Transverse colon (tissue), 4 donors: Measurements from ENCODE around the gene PROM1.

Source experiments
- EP300 ChIP-seq: sonication (generic); formaldehyde crosslinking; IDR thresholded peaks from one replicate; pipeline ENCODE4 v1.6.1; 2017; ENCODE audit warnings: antibody characterized with exemption, low read depth
- POLR2A ChIP-seq: fragments of 450-650 bp; IDR thresholded peaks from one replicate; pipeline ENCODE4 v1.6.1; 2016; ENCODE audit warnings: antibody characterized with exemption, mild to moderate bottlenecking, moderate library complexity
- POLR2AphosphoS5 ChIP-seq, 3 donors: sonication (generic); formaldehyde crosslinking; IDR thresholded peaks; one replicate each; pipeline ENCODE4 v1.6.1; 2016; ENCODE audit warnings: antibody characterized with exemption in 3 of 3
- TF ChIP-seq, protein P1 (sequence below), 5 experiments: fragments of 200-600 bp in 3 of 5; fragments of 450-650 bp in 2 of 5; sonication (generic) in 3 of 5; IDR thresholded peaks; 1 replicate in 2 of 5; 2 replicates in 3 of 5; pipeline ENCODE4 v1.5.1; 2016 to 2017; ENCODE audit warnings: antibody characterized with exemption in 5 of 5, inconsistent platforms in 3 of 5, mild to moderate bottlenecking in 2 of 5, moderate library complexity in 1 of 5

DNA sequence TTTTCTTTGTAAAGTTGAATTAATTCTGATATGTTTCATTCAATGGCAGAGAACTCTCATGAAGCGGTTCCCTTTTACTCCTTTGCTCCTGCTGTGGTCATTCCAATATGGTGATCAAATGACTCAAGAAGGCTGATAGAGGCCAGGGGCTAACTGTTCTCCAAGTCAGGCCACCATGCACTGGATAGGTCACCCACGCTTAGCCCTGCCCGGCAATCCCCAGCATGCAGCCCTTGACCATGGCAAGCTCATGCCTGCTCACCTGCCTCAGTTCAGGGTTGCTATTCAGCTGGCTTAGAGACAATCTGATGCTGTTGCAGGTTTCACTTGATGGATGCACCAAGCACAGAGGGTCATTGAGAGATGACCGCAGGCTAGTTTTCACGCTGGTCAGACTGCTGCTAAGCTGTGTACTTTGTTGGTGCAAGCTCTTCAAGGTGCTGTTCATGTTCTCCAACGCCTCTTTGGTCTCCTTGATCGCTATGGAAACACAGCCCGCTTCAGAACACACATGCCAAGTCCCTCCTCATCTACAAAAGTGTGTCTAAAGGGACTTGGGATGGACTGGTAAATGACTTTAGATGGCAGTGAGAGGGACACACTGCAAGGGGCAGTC is 65.7 kb downstream of the PROM1 start:
- TF ChIP-seq, protein P1, sequence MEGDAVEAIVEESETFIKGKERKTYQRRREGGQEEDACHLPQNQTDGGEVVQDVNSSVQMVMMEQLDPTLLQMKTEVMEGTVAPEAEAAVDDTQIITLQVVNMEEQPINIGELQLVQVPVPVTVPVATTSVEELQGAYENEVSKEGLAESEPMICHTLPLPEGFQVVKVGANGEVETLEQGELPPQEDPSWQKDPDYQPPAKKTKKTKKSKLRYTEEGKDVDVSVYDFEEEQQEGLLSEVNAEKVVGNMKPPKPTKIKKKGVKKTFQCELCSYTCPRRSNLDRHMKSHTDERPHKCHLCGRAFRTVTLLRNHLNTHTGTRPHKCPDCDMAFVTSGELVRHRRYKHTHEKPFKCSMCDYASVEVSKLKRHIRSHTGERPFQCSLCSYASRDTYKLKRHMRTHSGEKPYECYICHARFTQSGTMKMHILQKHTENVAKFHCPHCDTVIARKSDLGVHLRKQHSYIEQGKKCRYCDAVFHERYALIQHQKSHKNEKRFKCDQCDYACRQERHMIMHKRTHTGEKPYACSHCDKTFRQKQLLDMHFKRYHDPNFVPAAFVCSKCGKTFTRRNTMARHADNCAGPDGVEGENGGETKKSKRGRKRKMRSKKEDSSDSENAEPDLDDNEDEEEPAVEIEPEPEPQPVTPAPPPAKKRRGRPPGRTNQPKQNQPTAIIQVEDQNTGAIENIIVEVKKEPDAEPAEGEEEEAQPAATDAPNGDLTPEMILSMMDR (IDR thresholded peaks at IDR 0.05) = no peak
- TF ChIP-seq EP300 (no peak), POLR2A (no peak), POLR2AphosphoS5 (IDR thresholded peaks at IDR 0.05) (no peak)
